ENCODE measurements around the gene ADAP1. TPM values are rescaled to one million over a fixed set of nuclear protein-coding genes. Genes with fewer than 3 reads are reported as not detected.
"Not testable (repeated sequence)": the region's sequence is repeated elsewhere in the genome, so short reads cannot be mapped to it uniquely, and the experiment has no call there.

Gene ADAP1
- polyA plus RNA-seq, 1 donor: 62.0 TPM

DNA sequence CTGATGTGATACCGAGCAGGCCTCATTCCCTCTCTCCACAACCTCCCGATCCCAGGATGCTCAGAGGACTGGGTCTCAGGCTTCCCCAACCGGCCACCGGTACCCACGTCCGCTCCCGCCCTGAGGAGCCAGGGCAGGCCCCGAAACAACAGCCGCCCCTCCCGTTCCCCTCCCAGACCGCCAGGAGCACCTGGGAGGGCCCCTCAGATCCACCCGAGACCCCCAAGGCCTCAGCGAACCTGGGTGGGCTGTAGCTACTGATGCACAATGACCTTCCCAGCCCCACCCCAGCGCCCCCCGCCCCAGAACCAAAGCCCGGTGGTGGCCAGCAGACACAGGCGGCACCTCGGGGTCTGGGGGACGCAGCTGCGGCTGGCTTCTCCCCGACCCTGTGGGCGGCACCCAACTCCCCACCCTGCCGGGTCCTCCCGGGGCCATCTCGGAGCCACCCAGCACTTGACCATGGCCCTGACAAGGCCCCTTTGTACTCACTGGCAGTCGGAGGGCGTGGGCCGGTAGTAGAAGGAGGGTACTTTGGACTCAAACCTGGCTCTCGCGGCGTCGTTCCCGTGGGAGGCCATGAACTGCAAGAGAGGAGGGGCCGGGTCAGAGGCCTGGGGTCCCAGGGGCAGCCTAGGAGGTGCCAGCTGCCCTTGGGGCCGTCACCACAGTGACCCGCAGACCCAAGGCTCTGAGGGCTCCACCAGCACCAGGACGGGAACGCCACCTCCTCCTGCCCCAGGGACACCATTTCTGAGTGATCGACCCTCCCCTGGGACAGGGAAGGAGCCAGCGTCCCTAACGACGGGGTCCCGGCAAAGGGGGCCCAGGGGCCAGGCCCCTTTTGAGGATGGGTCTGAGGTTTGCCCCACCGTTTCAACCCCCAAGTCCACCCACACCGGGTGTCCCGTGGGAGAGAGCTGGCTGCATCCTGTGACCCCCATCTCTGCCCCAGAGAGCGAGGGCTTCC lies 28.1 kb downstream of the ADAP1 start:
- H3K4me3 ChIP-seq (ENCODE audit: low read length): peak overlapping the region; percentile 2
- no peaks in the 10 kb centered on the region for H3K27me3 ChIP-seq (ENCODE audit: control insufficient read depth, insufficient read depth, low read length)
- peak; percentile 93 to 96 for DNase-seq
- peak overlapping the region; percentile 96 for H3K27ac ChIP-seq (ENCODE audit: low read length)
- H3K9me3 ChIP-seq (ENCODE audit: control insufficient read depth, low read depth, low read length): peaks cover 5% of the 10 kb centered on the region
- WGBS (ENCODE audit: insufficient coverage, low lambda C conversion rate): no CpG with 5 or more reads among the region's 47 CpGs
- H3K36me3 ChIP-seq (ENCODE audit: control insufficient read depth, insufficient read depth, low read length): peaks cover 18% of the 10 kb centered on the region
- H3K4me1 ChIP-seq (ENCODE audit: control insufficient read depth, insufficient read depth, low read length): peaks cover 60% of the 10 kb centered on the region

DNA sequence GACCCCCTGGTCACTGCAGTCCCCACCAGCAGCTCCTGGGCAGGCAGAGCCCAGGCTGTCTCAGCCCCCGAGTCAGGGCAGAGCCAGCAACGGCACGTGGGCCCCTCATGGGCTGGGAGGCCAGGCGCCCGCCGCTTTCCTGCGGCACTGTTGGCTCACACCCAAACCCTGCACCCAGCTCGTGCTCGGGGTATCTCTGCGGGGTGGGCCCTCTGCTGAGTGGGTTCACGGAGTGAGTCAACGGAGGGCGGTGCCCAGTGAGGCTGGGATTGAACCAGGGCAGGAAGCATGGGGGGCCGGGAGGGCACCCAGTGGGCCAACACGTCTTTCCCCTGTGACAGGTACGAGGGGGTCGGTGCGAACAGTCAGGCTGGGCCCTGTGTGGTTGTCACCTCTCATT lies 28.9 kb downstream of the ADAP1 start:
- WGBS (ENCODE audit: insufficient coverage, low lambda C conversion rate): no CpG with 5 or more reads among the region's 18 CpGs
- H3K4me1 ChIP-seq (ENCODE audit: control insufficient read depth, insufficient read depth, low read length): peaks cover 67% of the 10 kb centered on the region
- peak; percentile 89 to 95 for DNase-seq

GRCh38 chr7:924541-925231 lies 29.8 kb downstream of the ADAP1 start:
- peak overlapping the region; percentile 96 for H3K27ac ChIP-seq (ENCODE audit: low read length)
- DNase-seq: peak in 1 of 2 donors; percentile 46
- H3K36me3 ChIP-seq (ENCODE audit: control insufficient read depth, insufficient read depth, low read length): peaks cover 16% of the 10 kb centered on the region

More for the DNA sequence above, 28.9 kb downstream of the ADAP1 start:
- H3K4me3 ChIP-seq (ENCODE audit: low read length): no peak overlapping the region
- peak overlapping the region; percentile 96 for H3K27ac ChIP-seq (ENCODE audit: low read length)
- H3K9me3 ChIP-seq (ENCODE audit: control insufficient read depth, low read depth, low read length): peaks cover 5% of the 10 kb centered on the region
- no peaks in the 10 kb centered on the region for H3K27me3 ChIP-seq (ENCODE audit: control insufficient read depth, insufficient read depth, low read length)
- H3K36me3 ChIP-seq (ENCODE audit: control insufficient read depth, insufficient read depth, low read length): peaks cover 15% of the 10 kb centered on the region

GRCh38 chr7:924042-924441 lies 30.4 kb downstream of the ADAP1 start:
- H3K4me3 ChIP-seq (ENCODE audit: low read length); H3K27me3 ChIP-seq (ENCODE audit: control insufficient read depth, insufficient read depth, low read length); DNase-seq; H3K9me3 ChIP-seq (ENCODE audit: control insufficient read depth, low read depth, low read length): not testable (repeated sequence)
- Histone ChIP-seq H3K27ac (ENCODE audit: low read length) (peak overlapping the region; percentile 77), H3K4me1 (ENCODE audit: control insufficient read depth, insufficient read depth, low read length) (peaks cover 68% of the 10 kb centered on the region), H3K36me3 (ENCODE audit: control insufficient read depth, insufficient read depth, low read length) (peaks cover 16% of the 10 kb centered on the region)
- no CpG with 5 or more reads among the region's 25 CpGs for WGBS (ENCODE audit: insufficient coverage, low lambda C conversion rate)

More at GRCh38 chr7:924541-925231, 29.8 kb downstream of the ADAP1 start:
- Histone ChIP-seq H3K27me3 (ENCODE audit: control insufficient read depth, insufficient read depth, low read length) (no peaks in the 10 kb centered on the region), H3K4me1 (ENCODE audit: control insufficient read depth, insufficient read depth, low read length) (peaks cover 68% of the 10 kb centered on the region), H3K4me3 (ENCODE audit: low read length) (no peak overlapping the region), H3K9me3 (ENCODE audit: control insufficient read depth, low read depth, low read length) (peaks cover 5% of the 10 kb centered on the region)
- WGBS (ENCODE audit: insufficient coverage, low lambda C conversion rate): no CpG with 5 or more reads among the region's 24 CpGs

GRCh38 chr7:923108-924041 lies 31.1 kb downstream of the ADAP1 start:
- Histone ChIP-seq H3K36me3 (ENCODE audit: control insufficient read depth, insufficient read depth, low read length) (peaks cover 18% of the 10 kb centered on the region), H3K4me3 (ENCODE audit: low read length) (no peak overlapping the region), H3K27ac (ENCODE audit: low read length) (peak overlapping the region; percentile 77), H3K4me1 (ENCODE audit: control insufficient read depth, insufficient read depth, low read length) (peaks cover 68% of the 10 kb centered on the region), H3K9me3 (ENCODE audit: control insufficient read depth, low read depth, low read length) (peaks cover 5% of the 10 kb centered on the region), H3K27me3 (ENCODE audit: control insufficient read depth, insufficient read depth, low read length) (no peaks in the 10 kb centered on the region)
- WGBS (ENCODE audit: insufficient coverage, low lambda C conversion rate): no CpG with 5 or more reads among the region's 40 CpGs
- DNase-seq: peak; percentile 79 to 89

GRCh38 chr7:922334-923107 lies 32.0 kb downstream of the ADAP1 start:
- peaks cover 5% of the 10 kb centered on the region for H3K9me3 ChIP-seq (ENCODE audit: control insufficient read depth, low read depth, low read length)
- H3K27ac ChIP-seq (ENCODE audit: low read length): peak overlapping the region; percentile 77
- H3K4me1 ChIP-seq (ENCODE audit: control insufficient read depth, insufficient read depth, low read length): peaks cover 66% of the 10 kb centered on the region
- no CpG with 5 or more reads among the region's 29 CpGs for WGBS (ENCODE audit: insufficient coverage, low lambda C conversion rate)
- no peak overlapping the region for H3K4me3 ChIP-seq (ENCODE audit: low read length)
- peaks cover 14% of the 10 kb centered on the region for H3K36me3 ChIP-seq (ENCODE audit: control insufficient read depth, insufficient read depth, low read length)
- DNase-seq: no peak
- H3K27me3 ChIP-seq (ENCODE audit: control insufficient read depth, insufficient read depth, low read length): no peaks in the 10 kb centered on the region

DNA sequence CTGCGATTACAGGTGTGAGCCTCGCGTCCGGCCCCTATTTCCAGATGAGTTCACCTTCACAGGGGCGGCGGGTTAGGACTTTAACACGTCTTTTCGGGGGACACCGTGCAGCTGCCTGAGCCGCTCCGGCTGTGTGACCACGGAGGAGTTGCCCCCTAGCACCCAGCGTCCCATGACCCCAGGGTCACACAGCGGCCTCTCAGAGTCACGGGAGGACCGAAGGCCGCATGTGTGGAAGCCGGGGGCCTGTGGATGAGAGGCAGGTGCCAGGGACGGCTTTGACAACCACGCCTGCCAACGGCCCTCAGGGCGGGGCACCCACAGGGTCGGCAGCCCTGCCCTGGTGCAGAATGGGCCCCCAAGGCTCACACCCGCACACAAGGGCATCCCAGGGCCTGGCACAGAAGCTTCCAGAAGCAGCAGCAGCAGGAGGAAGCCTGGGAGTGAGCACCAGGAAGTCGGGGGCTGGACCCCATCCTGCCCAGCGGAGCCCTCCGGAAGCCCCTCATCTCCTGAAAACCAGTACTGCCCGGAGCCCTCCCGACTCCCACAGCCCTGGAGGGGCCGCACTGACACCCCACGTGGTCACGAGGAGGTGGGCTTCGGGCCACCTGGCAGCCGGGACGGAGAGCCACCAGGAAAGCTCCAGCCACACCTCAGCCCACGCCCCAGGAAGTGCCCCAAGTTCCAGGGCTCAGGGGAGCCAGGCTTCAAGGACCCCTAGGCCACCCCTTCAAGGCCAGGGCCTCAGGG lies 32.7 kb downstream of the ADAP1 start:
- peak in 1 of 2 donors; percentile 34 for DNase-seq

DNA sequence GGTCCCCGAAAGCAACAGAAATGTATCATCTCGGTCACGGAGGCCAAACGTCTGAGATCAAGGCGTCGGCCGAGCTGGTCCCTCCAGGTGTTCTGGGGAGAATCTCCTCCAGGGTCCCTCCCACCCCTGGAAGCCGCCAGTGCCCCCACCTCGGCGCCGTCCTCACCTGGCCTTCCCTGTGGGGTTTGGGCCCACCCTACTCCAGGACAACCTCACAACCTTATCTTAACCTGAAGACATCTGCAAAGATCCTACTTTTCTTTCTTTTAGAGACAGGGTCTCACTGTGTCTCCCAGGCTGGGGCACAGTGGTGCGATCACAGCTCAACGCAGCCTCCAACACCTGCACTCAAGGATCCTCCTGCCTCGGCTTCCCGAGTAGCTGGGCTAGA lies 33.4 kb downstream of the ADAP1 start:
- Histone ChIP-seq H3K27me3 (ENCODE audit: control insufficient read depth, insufficient read depth, low read length) (no peaks in the 10 kb centered on the region), H3K4me3 (ENCODE audit: low read length) (no peak overlapping the region), H3K27ac (ENCODE audit: low read length) (no peak overlapping the region), H3K9me3 (ENCODE audit: control insufficient read depth, low read depth, low read length) (peaks cover 5% of the 10 kb centered on the region), H3K4me1 (ENCODE audit: control insufficient read depth, insufficient read depth, low read length) (peaks cover 52% of the 10 kb centered on the region), H3K36me3 (ENCODE audit: control insufficient read depth, insufficient read depth, low read length) (peaks cover 14% of the 10 kb centered on the region)
- DNase-seq: no peak
- no CpG with 5 or more reads among the region's 15 CpGs for WGBS (ENCODE audit: insufficient coverage, low lambda C conversion rate)

More for the DNA sequence above, 32.7 kb downstream of the ADAP1 start:
- H3K27ac ChIP-seq (ENCODE audit: low read length): no peak overlapping the region
- no peaks in the 10 kb centered on the region for H3K27me3 ChIP-seq (ENCODE audit: control insufficient read depth, insufficient read depth, low read length)
- H3K4me3 ChIP-seq (ENCODE audit: low read length): no peak overlapping the region
- H3K9me3 ChIP-seq (ENCODE audit: control insufficient read depth, low read depth, low read length): peaks cover 5% of the 10 kb centered on the region
- H3K36me3 ChIP-seq (ENCODE audit: control insufficient read depth, insufficient read depth, low read length): peaks cover 14% of the 10 kb centered on the region
- no CpG with 5 or more reads among the region's 36 CpGs for WGBS (ENCODE audit: insufficient coverage, low lambda C conversion rate)
- H3K4me1 ChIP-seq (ENCODE audit: control insufficient read depth, insufficient read depth, low read length): peaks cover 59% of the 10 kb centered on the region

All from large intestine (tissue), 3 donors.